IMR-90 (cell line): Measurements from ENCODE around the gene AMPD3. TPM values are rescaled to one million over a fixed set of nuclear protein-coding genes. Genes with fewer than 3 reads are reported as not detected.

Experiments
- ATAC-seq: fragments of 200-7000 bp; cut with Tn5 transposase; 2 replicates; pipeline ENCODE4 v1.9.1; 2020; ENCODE audit warnings: low read depth, mild to moderate bottlenecking, moderate library complexity
- BruUV-seq: library from RNA; stranded (reverse); fragments of 400-500 nt; replicated peaks from 2 replicates; lab custom pipeline; 2021; lab: Mats Ljungman, UMichigan
- CTCF ChIA-PET: fragments of 300-600 bp; formaldehyde crosslinking; extraction: SDS; loops from one replicate; lab custom pipeline; 2021; ENCODE audit warnings: antibody characterized with exemption; lab: Yijun Ruan, JAX
- POLR2A ChIA-PET: fragments of 300-600 bp; sonication (Branson Sonifier 250); formaldehyde crosslinking; loops from one replicate; lab custom pipeline; 2022; ENCODE audit warnings: antibody characterized with exemption; ENCODE audit not compliant: unreplicated experiment; lab: Charles Lee
- DNase-seq: peaks from one replicate; pipeline ENCODE4 v3.0.0; 2013
- H2AFZ ChIP-seq: replicated peaks from 2 replicates; pipeline ENCODE3; 2013; ENCODE audit warnings: low read length, mild to moderate bottlenecking; ENCODE audit not compliant: poor library complexity
- H2AK5ac ChIP-seq: 2 replicates; pipeline ENCODE4 v1.6.1; 2013; ENCODE audit warnings: low read depth, low read length, inconsistent platforms
- H2AK9ac ChIP-seq: replicated peaks from 2 replicates; pipeline ENCODE3; 2013; ENCODE audit warnings: mild to moderate bottlenecking, low read depth, low read length, moderate library complexity; ENCODE audit not compliant: poor library complexity
- H2BK120ac ChIP-seq: 2 replicates; pipeline ENCODE4 v1.6.1; 2013; ENCODE audit warnings: low read depth, low read length, inconsistent platforms
- H2BK15ac ChIP-seq: 3 replicates; pipeline ENCODE4 v1.6.1; 2013; ENCODE audit warnings: low read depth, low read length, inconsistent platforms
- H2BK20ac ChIP-seq: 2 replicates; pipeline ENCODE4 v1.6.1; 2013; ENCODE audit warnings: low read depth, mild to moderate bottlenecking, inconsistent platforms, low read length, moderate library complexity
- H2BK5ac ChIP-seq: 2 replicates; pipeline ENCODE4 v1.6.1; 2013; ENCODE audit warnings: mild to moderate bottlenecking, low read depth, low read length, inconsistent platforms; ENCODE audit not compliant: poor library complexity, severe bottlenecking
- H3K14ac ChIP-seq: replicated peaks from 2 replicates; pipeline ENCODE4 v1.6.1; 2013; ENCODE audit warnings: low read depth, low read length, inconsistent platforms
- H3K18ac ChIP-seq: 2 replicates; pipeline ENCODE4 v1.6.1; 2013; ENCODE audit warnings: low read depth, low read length, control low read depth
- H3K23ac ChIP-seq: 2 replicates; pipeline ENCODE4 v1.6.1; 2013; ENCODE audit warnings: low read depth, low read length, inconsistent platforms
- H3K27ac ChIP-seq: 2 replicates; pipeline ENCODE4 v1.5.1; 2013; ENCODE audit warnings: mild to moderate bottlenecking, control low read depth, low read length; ENCODE audit not compliant: insufficient read depth
- H3K27me3 ChIP-seq: 2 replicates; pipeline ENCODE4 v1.6.1; 2013; ENCODE audit warnings: low read length; ENCODE audit not compliant: control insufficient read depth, insufficient read depth
- H3K36me3 ChIP-seq: 2 replicates; pipeline ENCODE4 v1.6.1; 2013; ENCODE audit warnings: low read length, mixed read lengths; ENCODE audit not compliant: control insufficient read depth, insufficient read depth
- H3K4ac ChIP-seq: 2 replicates; pipeline ENCODE4 v1.6.1; 2013; ENCODE audit warnings: low read depth, low read length, inconsistent platforms
- H3K4me1 ChIP-seq: 2 replicates; pipeline ENCODE4 v1.6.1; 2013; ENCODE audit warnings: low read length, mixed read lengths; ENCODE audit not compliant: control insufficient read depth, insufficient read depth
- H3K4me2 ChIP-seq: 2 replicates; pipeline ENCODE4 v1.6.1; 2013; ENCODE audit warnings: low read depth, mild to moderate bottlenecking, control low read depth, low read length, moderate library complexity
- H3K4me3 ChIP-seq: 2 replicates; pipeline ENCODE4 v1.5.1; 2013; ENCODE audit warnings: low read depth, mild to moderate bottlenecking, control low read depth, low read length, moderate library complexity; ENCODE audit not compliant: insufficient read depth
- H3K56ac ChIP-seq: 2 replicates; pipeline ENCODE4 v1.6.1; 2013; ENCODE audit warnings: low read length, inconsistent platforms; ENCODE audit not compliant: insufficient read depth; ENCODE audit errors: extremely low read depth
- H3K79me1 ChIP-seq, 2 experiments: 2 replicates each; pipeline ENCODE4 v1.6.1; 2013; ENCODE audit warnings: low read length in 2 of 2, inconsistent platforms in 1 of 2, low read depth in 1 of 2
- H3K9ac ChIP-seq: 2 replicates; pipeline ENCODE4 v1.6.1; 2013; ENCODE audit warnings: low read depth, low read length, control low read depth
- H3K9me1 ChIP-seq: 2 replicates; pipeline ENCODE4 v1.6.1; 2013; ENCODE audit warnings: low read length, inconsistent platforms; ENCODE audit not compliant: insufficient read depth
- H3K9me3 ChIP-seq: 2 replicates; pipeline ENCODE4 v1.6.1; 2013; ENCODE audit warnings: low read length; ENCODE audit not compliant: control insufficient read depth, insufficient read depth
- H4K20me1 ChIP-seq: 2 replicates; pipeline ENCODE4 v1.6.1; 2013; ENCODE audit warnings: low read length, inconsistent platforms; ENCODE audit not compliant: insufficient read depth
- H4K5ac ChIP-seq: 2 replicates; pipeline ENCODE4 v1.6.1; 2013; ENCODE audit warnings: mild to moderate bottlenecking, low read depth, low read length, control low read depth
- H4K8ac ChIP-seq, 2 experiments: 2 replicates each; pipeline ENCODE4 v1.6.1; 2013; ENCODE audit warnings: low read depth in 2 of 2, low read length in 2 of 2, control low read depth in 1 of 2, inconsistent platforms in 1 of 2
- H4K91ac ChIP-seq: 2 replicates; pipeline ENCODE4 v1.6.1; 2013; ENCODE audit warnings: low read depth, low read length, inconsistent platforms; ENCODE audit not compliant: insufficient read depth
- BHLHE40 ChIP-seq: fragments of 150-350 bp; IDR thresholded peaks from 2 replicates; pipeline ENCODE4 v1.6.1; 2016; ENCODE audit warnings: mild to moderate bottlenecking, low read depth, low read length
- CHD1 ChIP-seq: IDR thresholded peaks from 2 replicates; pipeline ENCODE4 v1.6.1; 2012; ENCODE audit warnings: low read depth, low read length, improper control_type of control experiment
- MAZ ChIP-seq: IDR thresholded peaks from 2 replicates; pipeline ENCODE4 v1.6.1; 2012; ENCODE audit warnings: low read depth, mild to moderate bottlenecking, low read length, improper control_type of control experiment, moderate library complexity, borderline replicate concordance
- MXI1 ChIP-seq: IDR thresholded peaks from 2 replicates; pipeline ENCODE4 v1.6.1; 2012; ENCODE audit warnings: low read depth, mild to moderate bottlenecking, low read length, moderate library complexity, borderline replicate concordance
- NFE2L2 ChIP-seq: fragments of 150-350 bp; IDR thresholded peaks from 2 replicates; pipeline ENCODE4 v1.6.1; 2016; ENCODE audit warnings: low read depth, mild to moderate bottlenecking, low read length
- POLR2A ChIP-seq: IDR thresholded peaks from 2 replicates; pipeline ENCODE4 v1.6.1; 2012; ENCODE audit warnings: mild to moderate bottlenecking, low read depth, low read length
- RFX5 ChIP-seq: IDR thresholded peaks from 2 replicates; pipeline ENCODE4 v1.8.0; 2012; ENCODE audit warnings: low read depth, mild to moderate bottlenecking, low read length, moderate library complexity
- SMC3 ChIP-seq: fragments of 150-350 bp; IDR thresholded peaks from 2 replicates; pipeline ENCODE4 v1.6.1; 2016; ENCODE audit warnings: low read depth, mild to moderate bottlenecking, antibody characterized with exemption, low read length, moderate library complexity
- dilution Hi-C: fragments of 300-500 bp; cut with HindIII; formaldehyde crosslinking; loops from one replicate; pipeline ENCODE4 v1.14.3; 2018; ENCODE audit warnings: low sequenced_read_pairs; ENCODE audit not compliant: unreplicated experiment
- in situ Hi-C: fragments of 300-500 bp; cut with MboI; formaldehyde crosslinking; loops from 3 replicates; pipeline ENCODE4 v1.14.3; 2019; ENCODE audit warnings: low sequenced_read_pairs, inconsistent platforms, mixed read lengths
- intact Hi-C: fragments of 100-400 bp; cut with micrococcal nuclease; formaldehyde crosslinking; loops from 2 replicates; pipeline ENCODE4 v1.10.0; 2022
- polyA plus RNA-seq, 3 experiments: library from polyadenylated mRNA; depleted of rRNA; stranded (reverse); fragments of >200 nt; gene quantifications; 2 replicates each; pipeline ENCODE4 v1.2.3, GENCODE V29; 2012; ENCODE audit warnings: low replicate concordance in 1 of 3
- total RNA-seq: library from RNA; depleted of rRNA; stranded (reverse); fragments of >200 nt; gene quantifications from 2 replicates; pipeline ENCODE4 v1.2.3, GENCODE V29; 2012
- TF ChIP-seq, protein P1 (sequence below): fragments of 150-350 bp; IDR thresholded peaks from 2 replicates; pipeline ENCODE4 v1.6.1; 2017; ENCODE audit warnings: mild to moderate bottlenecking, antibody characterized with exemption, low read length, low read depth
- TF ChIP-seq, protein P2 (sequence below): fragments of 150-350 bp; IDR thresholded peaks from 2 replicates; pipeline ENCODE4 v1.6.1; 2016; ENCODE audit warnings: low read depth, mild to moderate bottlenecking, low read length, moderate library complexity, borderline replicate concordance

Gene AMPD3
- total and polyA plus RNA-seq, 2 of the 4 experiments (the other 2 are of a cell fraction), result 8.6 to 12.1 TPM

DNA sequence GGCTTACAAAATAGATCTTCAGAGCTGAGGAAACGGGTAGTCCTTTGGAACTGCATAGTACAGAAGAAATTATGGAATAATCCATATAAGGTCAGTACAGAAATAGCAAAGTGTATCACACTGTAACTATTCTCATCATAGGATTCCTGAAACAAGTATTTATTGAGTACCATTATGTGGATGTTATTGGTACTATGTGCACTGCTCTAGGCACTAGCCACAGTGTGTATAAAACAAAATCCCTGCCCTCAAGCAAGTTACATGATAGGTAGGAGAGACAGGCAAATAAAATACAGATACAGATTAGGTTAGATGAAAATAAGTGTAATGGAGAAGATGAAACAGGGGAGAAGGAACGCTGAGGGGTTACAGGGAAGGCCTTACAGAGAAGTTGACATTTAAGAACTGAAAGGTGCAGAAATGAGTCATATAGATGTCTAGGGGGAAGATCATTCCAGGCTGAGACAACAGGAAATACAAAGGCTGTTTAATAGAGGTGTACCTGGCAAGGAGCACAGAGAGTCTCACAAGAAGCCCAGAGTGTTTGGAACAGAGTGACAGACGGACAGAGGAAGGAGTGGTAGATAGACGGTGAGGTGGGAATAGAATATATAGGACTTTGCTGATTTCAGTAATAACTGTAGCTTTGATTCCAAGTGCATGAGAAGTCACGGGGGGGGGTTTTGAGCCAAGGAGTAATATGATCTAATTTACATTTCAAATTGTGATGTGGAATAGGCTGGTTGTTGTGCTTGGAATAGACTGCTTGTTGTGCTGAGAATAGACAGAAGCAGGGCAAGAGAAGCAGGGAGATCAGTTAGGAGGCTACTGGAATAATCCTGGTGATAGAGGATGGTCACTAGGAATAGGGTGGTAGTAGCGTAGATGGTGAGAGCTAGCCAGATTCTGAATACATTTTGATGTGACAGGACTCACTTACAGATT lies 72.2 kb downstream of the AMPD3 start (continued):
- no peak for TF ChIP-seq NFE2L2
- TF ChIP-seq BHLHE40, result no peak

DNA sequence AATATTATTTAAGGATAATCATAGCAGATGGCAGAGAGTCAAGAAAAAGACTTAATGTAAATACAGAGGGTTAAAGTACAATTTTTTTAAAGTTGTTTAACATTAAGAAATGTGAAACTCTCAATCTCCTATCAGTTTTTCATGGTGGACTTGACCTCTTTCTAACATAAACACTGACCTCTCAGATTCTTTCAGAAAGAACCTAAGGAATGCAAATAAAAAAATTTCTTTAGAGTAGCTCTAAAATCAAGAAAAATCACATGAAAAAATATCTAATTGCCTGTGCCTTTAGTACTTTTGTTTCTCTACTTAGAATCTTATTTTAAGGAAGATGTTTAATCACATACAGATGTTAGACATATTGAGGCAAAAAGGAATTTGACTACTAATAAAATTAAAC lies 73.1 kb downstream of the AMPD3 start:
- Histone ChIP-seq H3K27ac (peak overlapping the region; percentile 93; the same call in 1 of the 2 replicates), H3K4me1 (peaks cover 14% of the 10 kb centered on the region), H3K18ac (peak overlapping the region; percentile 99), H4K5ac (peak overlapping the region; percentile 84; the same call in 1 of the 2 replicates), H4K91ac (no peak overlapping the region), H3K79me1 (peaks cover 3 to 10% of the 10 kb centered on the region in 2 experiments; a peak in 2 of 4 replicates), H2BK120ac (peak overlapping the region; percentile 96; the same call in 1 of the 2 replicates), H3K14ac (no peak overlapping the region), H3K23ac (peak overlapping the region; percentile 91; the same call in 1 of the 2 replicates), H3K56ac (peak overlapping the region; percentile 59; the same call in 1 of the 2 replicates), H4K8ac (peak overlapping the region; percentile 71 to 89; a peak in 2 of 4 replicates), H4K20me1 (no peaks in the 10 kb centered on the region), H3K4me2 (peak overlapping the region; percentile 36; the same call in 1 of the 2 replicates), H3K4ac (peak overlapping the region; percentile 92; the same call in 1 of the 2 replicates), H3K36me3 (peaks cover 4% of the 10 kb centered on the region), H2AK5ac (no peak overlapping the region), H3K9me3 (no peaks in the 10 kb centered on the region), H3K9ac (peak overlapping the region; percentile 43; the same call in 1 of the 2 replicates), H2BK20ac (peak overlapping the region; percentile 53; the same call in 1 of the 2 replicates), H2BK5ac (peak overlapping the region; percentile 100), H3K4me3 (no peak overlapping the region), H3K27me3 (no peaks in the 10 kb centered on the region), H2AFZ (no peak overlapping the region), H2AK9ac (no peak overlapping the region), H3K9me1 (peaks cover 2% of the 10 kb centered on the region), H2BK15ac (0 out of 3 replicates have a peak overlapping the region, but pooled peaks have one; percentile 87)
- BruUV-seq, result no TSS peak
- TF ChIP-seq SMC3 (no peak), MXI1 (no peak), NFE2L2 (no peak), MAZ (no peak), POLR2A (no peak), CHD1 (no peak), RFX5 (no peak), BHLHE40 (no peak)
- TF ChIP-seq, protein P1, sequence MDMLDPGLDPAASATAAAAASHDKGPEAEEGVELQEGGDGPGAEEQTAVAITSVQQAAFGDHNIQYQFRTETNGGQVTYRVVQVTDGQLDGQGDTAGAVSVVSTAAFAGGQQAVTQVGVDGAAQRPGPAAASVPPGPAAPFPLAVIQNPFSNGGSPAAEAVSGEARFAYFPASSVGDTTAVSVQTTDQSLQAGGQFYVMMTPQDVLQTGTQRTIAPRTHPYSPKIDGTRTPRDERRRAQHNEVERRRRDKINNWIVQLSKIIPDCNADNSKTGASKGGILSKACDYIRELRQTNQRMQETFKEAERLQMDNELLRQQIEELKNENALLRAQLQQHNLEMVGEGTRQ, result no peak
- TF ChIP-seq, protein P2, sequence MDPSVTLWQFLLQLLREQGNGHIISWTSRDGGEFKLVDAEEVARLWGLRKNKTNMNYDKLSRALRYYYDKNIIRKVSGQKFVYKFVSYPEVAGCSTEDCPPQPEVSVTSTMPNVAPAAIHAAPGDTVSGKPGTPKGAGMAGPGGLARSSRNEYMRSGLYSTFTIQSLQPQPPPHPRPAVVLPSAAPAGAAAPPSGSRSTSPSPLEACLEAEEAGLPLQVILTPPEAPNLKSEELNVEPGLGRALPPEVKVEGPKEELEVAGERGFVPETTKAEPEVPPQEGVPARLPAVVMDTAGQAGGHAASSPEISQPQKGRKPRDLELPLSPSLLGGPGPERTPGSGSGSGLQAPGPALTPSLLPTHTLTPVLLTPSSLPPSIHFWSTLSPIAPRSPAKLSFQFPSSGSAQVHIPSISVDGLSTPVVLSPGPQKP, result no peak
- DNase-seq, result peak; percentile 69
- ChIA-PET CTCF (interaction anchor here (0.9 to 1.2 kb wide), 2 partner anchors 13 to 199 kb away, joined by 3 read pairs; partner anchors contain the start of gene RNF141), POLR2A (no interaction called here)
- intact Hi-C loops, result loop anchor here (2.0 to 10.0 kb wide), 3 partner anchors 79 to 203 kb away; no protein-coding TSS in a partner anchor
- dilution Hi-C loops, result no loop called here
- in situ Hi-C loops, result no loop called here
- ATAC-seq, result peak; percentile 38
